SU-DHL-6 (cell line): ENCODE measurements around the gene ESCO1.

Source experiments
- H2AFZ ChIP-seq: fragments of 200-600 bp; sonication (generic); 2 replicates; pipeline ENCODE4 v1.6.1; 2014; ENCODE audit warnings: low read depth, mild to moderate bottlenecking, moderate library complexity, mixed read lengths, antibody characterized with exemption, low read length; ENCODE audit not compliant: severe bottlenecking
- H3F3A ChIP-seq: fragments of 200-600 bp; shearing (Covaris generic); 2 replicates; pipeline ENCODE4 v1.6.0; 2016; ENCODE audit warnings: antibody characterized with exemption, mild to moderate bottlenecking; ENCODE audit not compliant: insufficient read depth
- H3K27ac ChIP-seq: fragments of 200-600 bp; sonication (generic); 2 replicates; pipeline ENCODE4 v1.5.1; 2016; ENCODE audit warnings: low read depth, mild to moderate bottlenecking, low read length, moderate library complexity, mixed read lengths
- H3K27me3 ChIP-seq: fragments of 200-600 bp; sonication (generic), shearing (Covaris generic); 2 replicates; pipeline ENCODE4 v1.6.0; 2014; ENCODE audit warnings: mild to moderate bottlenecking, low read length
- H3K36me3 ChIP-seq: fragments of 200-600 bp; sonication (generic); 2 replicates; pipeline ENCODE4 v1.6.1; 2014; ENCODE audit warnings: mild to moderate bottlenecking, low read length, mixed read lengths
- H3K4me2 ChIP-seq: fragments of 300-600, 200-600 bp; shearing (Covaris generic), sonication (generic); 2 replicates; pipeline ENCODE4 v1.6.0; 2014; ENCODE audit warnings: low read length, low read depth, mild to moderate bottlenecking; ENCODE audit not compliant: poor library complexity, severe bottlenecking
- H3K4me3 ChIP-seq: fragments of 200-600 bp; sonication (generic); 2 replicates; pipeline ENCODE4 v1.5.1; 2014; ENCODE audit warnings: antibody characterized with exemption, low read length, mild to moderate bottlenecking, mixed read lengths; ENCODE audit not compliant: insufficient read depth, poor library complexity, severe bottlenecking
- H3K79me2 ChIP-seq: fragments of 200-600 bp; sonication (generic); 2 replicates; pipeline ENCODE4 v1.6.1; 2014; ENCODE audit warnings: mild to moderate bottlenecking, low read length, moderate library complexity; ENCODE audit not compliant: insufficient read depth
- H3K9ac ChIP-seq: fragments of 200-600 bp; sonication (generic); 2 replicates; pipeline ENCODE4 v1.7.0; 2014; ENCODE audit warnings: mild to moderate bottlenecking, low read length
- H3K9me2 ChIP-seq: fragments of 200-600 bp; sonication (generic); replicated peaks from 2 replicates; pipeline ENCODE4 v1.6.1; 2014; ENCODE audit warnings: low read length; ENCODE audit not compliant: insufficient read depth
- H3K9me3 ChIP-seq: fragments of 200-600 bp; sonication (generic); 2 replicates; pipeline ENCODE4 v1.6.1; 2014; ENCODE audit warnings: low read length, mixed read lengths; ENCODE audit not compliant: insufficient read depth
- H4K20me1 ChIP-seq: fragments of 200-600 bp; sonication (generic); 2 replicates; pipeline ENCODE4 v1.6.1; 2014; ENCODE audit warnings: low read depth, mild to moderate bottlenecking, antibody characterized with exemption, low read length, moderate library complexity, mixed read lengths
- CTCF ChIP-seq: fragments of 200-600 bp; sonication (generic); IDR thresholded peaks from one replicate; pipeline ENCODE4 v1.5.1; 2017; ENCODE audit warnings: antibody characterized with exemption, mild to moderate bottlenecking, low read length, moderate library complexity; ENCODE audit not compliant: insufficient read depth, poor library complexity, severe bottlenecking
- EZH2phosphoT487 ChIP-seq: fragments of 200-600 bp; sonication (generic), shearing (Covaris generic); conservative IDR thresholded peaks from 2 replicates; pipeline ENCODE4 v1.6.1; 2018; ENCODE audit warnings: mild to moderate bottlenecking, antibody characterized with exemption, low read length, moderate library complexity, mixed read lengths

ESCO1 gene

GRCh38 chr18:21509062-21509461 is 91.4 kb downstream of the ESCO1 start:
- Histone ChIP-seq H3K27ac (no peak overlapping the region), H3K9me2 (no peaks in the 10 kb centered on the region), H3K79me2 (no peaks in the 10 kb centered on the region), H2AFZ (no peak overlapping the region), H3K4me3 (no peak overlapping the region), H3K9me3 (no peaks in the 10 kb centered on the region), H3K4me2 (no peak overlapping the region), H3K27me3 (no peaks in the 10 kb centered on the region), H4K20me1 (no peaks in the 10 kb centered on the region), H3K36me3 (no peaks in the 10 kb centered on the region), H3K9ac (no peak overlapping the region), H3F3A (no peaks in the 10 kb centered on the region)
- TF ChIP-seq EZH2phosphoT487 (no peak), CTCF (no peak)

GRCh38 chr18:21507913-21508701 is 92.4 kb downstream of the ESCO1 start:
- Histone ChIP-seq H3K9ac (no peak overlapping the region), H3K27ac (no peak overlapping the region), H3K4me2 (no peak overlapping the region), H4K20me1 (no peaks in the 10 kb centered on the region), H3K36me3 (no peaks in the 10 kb centered on the region), H3K9me2 (no peaks in the 10 kb centered on the region), H3K27me3 (no peaks in the 10 kb centered on the region), H3F3A (no peaks in the 10 kb centered on the region), H2AFZ (no peak overlapping the region), H3K9me3 (no peaks in the 10 kb centered on the region), H3K4me3 (no peak overlapping the region), H3K79me2 (no peaks in the 10 kb centered on the region)
- TF ChIP-seq CTCF (no peak), EZH2phosphoT487 (no peak)

GRCh38 chr18:21502661-21503060 is 97.8 kb downstream of the ESCO1 start:
- Histone ChIP-seq H3K27me3 (no peaks in the 10 kb centered on the region), H3K9ac (no peak overlapping the region), H3K36me3 (no peaks in the 10 kb centered on the region), H2AFZ (no peak overlapping the region), H3K4me2 (no peak overlapping the region), H3K9me3 (no peaks in the 10 kb centered on the region), H3K79me2 (no peaks in the 10 kb centered on the region), H3K4me3 (no peak overlapping the region), H3F3A (no peaks in the 10 kb centered on the region), H3K9me2 (no peaks in the 10 kb centered on the region), H4K20me1 (no peaks in the 10 kb centered on the region), H3K27ac (no peak overlapping the region)
- TF ChIP-seq CTCF, result no peak
- no peak for TF ChIP-seq EZH2phosphoT487
